MM.1S (cell line): Measurements from ENCODE around the gene CLSTN1.

Experiments used
- EZH2 ChIP-seq: fragments of 300-600 bp; sonication (generic); optimal IDR thresholded peaks from 2 replicates; pipeline ENCODE3; 2017; ENCODE audit warnings: low read depth, mild to moderate bottlenecking, antibody characterized with exemption, low read length, mixed read lengths
- EZH2phosphoT487 ChIP-seq: fragments of 300-600 bp; sonication (generic); IDR thresholded peaks from 2 replicates; pipeline ENCODE4 v1.6.1; 2018; ENCODE audit warnings: antibody characterized with exemption, low read length
- TF ChIP-seq, protein P1 (sequence below): fragments of 300-600 bp; sonication (generic); IDR thresholded peaks from 2 replicates; pipeline ENCODE4 v1.5.1; 2016; ENCODE audit warnings: antibody characterized with exemption, low read length, mixed read lengths

DNA sequence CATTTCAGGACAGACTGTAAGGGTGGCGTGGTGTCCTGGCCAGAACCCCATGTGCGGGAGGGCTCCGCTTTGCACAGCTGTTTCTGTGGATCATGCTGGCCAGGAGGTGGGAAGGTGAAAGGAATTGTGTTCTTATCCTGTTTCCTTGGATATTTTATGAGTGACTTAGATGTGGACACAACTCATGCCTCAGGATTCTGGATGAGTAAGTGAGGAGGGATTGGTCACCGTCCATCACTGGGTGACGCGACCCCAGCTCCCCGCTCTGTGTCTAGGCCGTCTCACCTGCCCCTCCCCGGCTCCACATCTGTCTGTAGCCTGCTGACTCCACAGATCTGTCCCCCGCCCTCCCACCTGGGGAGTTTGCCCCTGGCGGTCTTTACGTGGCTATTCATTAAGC lies 123.4 kb downstream of the CLSTN1 start:
- TF ChIP-seq, protein P1, sequence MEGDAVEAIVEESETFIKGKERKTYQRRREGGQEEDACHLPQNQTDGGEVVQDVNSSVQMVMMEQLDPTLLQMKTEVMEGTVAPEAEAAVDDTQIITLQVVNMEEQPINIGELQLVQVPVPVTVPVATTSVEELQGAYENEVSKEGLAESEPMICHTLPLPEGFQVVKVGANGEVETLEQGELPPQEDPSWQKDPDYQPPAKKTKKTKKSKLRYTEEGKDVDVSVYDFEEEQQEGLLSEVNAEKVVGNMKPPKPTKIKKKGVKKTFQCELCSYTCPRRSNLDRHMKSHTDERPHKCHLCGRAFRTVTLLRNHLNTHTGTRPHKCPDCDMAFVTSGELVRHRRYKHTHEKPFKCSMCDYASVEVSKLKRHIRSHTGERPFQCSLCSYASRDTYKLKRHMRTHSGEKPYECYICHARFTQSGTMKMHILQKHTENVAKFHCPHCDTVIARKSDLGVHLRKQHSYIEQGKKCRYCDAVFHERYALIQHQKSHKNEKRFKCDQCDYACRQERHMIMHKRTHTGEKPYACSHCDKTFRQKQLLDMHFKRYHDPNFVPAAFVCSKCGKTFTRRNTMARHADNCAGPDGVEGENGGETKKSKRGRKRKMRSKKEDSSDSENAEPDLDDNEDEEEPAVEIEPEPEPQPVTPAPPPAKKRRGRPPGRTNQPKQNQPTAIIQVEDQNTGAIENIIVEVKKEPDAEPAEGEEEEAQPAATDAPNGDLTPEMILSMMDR: no peak
- no peak for TF ChIP-seq EZH2
- no peak for TF ChIP-seq EZH2phosphoT487
